DMS53 treated with DMSO at 0.1 percent for 48 hours (cell line): Measurements from ENCODE around the gene ALDH2.
A peak's percentile ranks its signal among the peaks of the same experiment; 100 is the strongest.
"Not testable (repeated sequence)": the region's sequence is repeated elsewhere in the genome, so short reads cannot be mapped to it uniquely, and the experiment has no call there.

Source experiments
- DNase-seq: peaks from one replicate; lab custom pipeline; 2025; ENCODE audit not compliant: unreplicated experiment; lab: John Stamatoyannopoulos, UW

ALDH2 gene

GRCh38 chr12:111758120-111758561 lies 8.6 kb upstream of the ALDH2 start:
- DNase-seq = no peak

- DNase-seq = no peak
These were observed 7.5 kb upstream of the ALDH2 start for GRCh38 chr12:111759271-111759670.

GRCh38 chr12:111759991-111760390 lies 6.7 kb upstream of the ALDH2 start:
- no peak for DNase-seq

- DNase-seq = no peak
These were observed 5.6 kb upstream of the ALDH2 start for GRCh38 chr12:111761099-111761498.

- DNase-seq = no peak
These were observed 5.0 kb upstream of the ALDH2 start for GRCh38 chr12:111761706-111762105.

GRCh38 chr12:111763552-111763951 lies 3.2 kb upstream of the ALDH2 start:
- not testable (repeated sequence) for DNase-seq

GRCh38 chr12:111764120-111764821 lies 2.5 kb upstream of the ALDH2 start:
- DNase-seq = no peak

- peak; percentile 17 for DNase-seq
These were observed 827 bp downstream of the ALDH2 start for GRCh38 chr12:111767362-111768158.

GRCh38 chr12:111768159-111768895 lies 1.6 kb downstream of the ALDH2 start:
- no peak for DNase-seq

GRCh38 chr12:111769599-111769998 lies 2.9 kb downstream of the ALDH2 start:
- no peak for DNase-seq

- no peak for DNase-seq
These were observed 7.2 kb downstream of the ALDH2 start for GRCh38 chr12:111773801-111774551.

- DNase-seq = no peak
These were observed 8.8 kb downstream of the ALDH2 start for GRCh38 chr12:111775205-111776193.

GRCh38 chr12:111776836-111777344 lies 10.2 kb downstream of the ALDH2 start:
- DNase-seq = no peak

GRCh38 chr12:111777345-111778045 lies 10.8 kb downstream of the ALDH2 start:
- no peak for DNase-seq

GRCh38 chr12:111780166-111780565 lies 13.4 kb downstream of the ALDH2 start:
- DNase-seq = no peak

GRCh38 chr12:111780615-111781014 lies 13.9 kb downstream of the ALDH2 start:
- peak; percentile 39 for DNase-seq

GRCh38 chr12:111781085-111781658 lies 14.4 kb downstream of the ALDH2 start:
- DNase-seq = no peak

- DNase-seq = no peak
These were observed 16.3 kb downstream of the ALDH2 start for GRCh38 chr12:111783046-111783445.

- DNase-seq = no peak
These were observed 18.2 kb downstream of the ALDH2 start for GRCh38 chr12:111784953-111785352.
